K562 (cell line): ENCODE results near the gene FBXO21. TPM values are rescaled to one million over a fixed set of nuclear protein-coding genes. Genes with fewer than 3 reads are reported as not detected.

Source experiments
- ARHGAP35 ChIP-seq: fragments of 450-650 bp; IDR thresholded peaks from 2 replicates; pipeline ENCODE4 v1.6.1; 2018; ENCODE audit not compliant: partially characterized antibody
- ATF7 ChIP-seq: fragments of 450-650 bp; IDR thresholded peaks from 2 replicates; pipeline ENCODE4 v1.7.1; 2014; ENCODE audit warnings: mild to moderate bottlenecking, moderate library complexity
- CHD1 ChIP-seq: fragments of 200-600 bp; sonication (generic); IDR thresholded peaks from one replicate; pipeline ENCODE4 v1.6.1; 2012; ENCODE audit warnings: mild to moderate bottlenecking, moderate library complexity, low read length, inconsistent platforms
- COPS2 ChIP-seq: fragments of 450-650 bp; conservative IDR thresholded peaks from 2 replicates; pipeline ENCODE4 v1.6.1; 2016; ENCODE audit warnings: mild to moderate bottlenecking, moderate library complexity
- FOXA3 ChIP-seq, 2 experiments: fragments of 450-650 bp in 1 of 2; sonication (generic) in 1 of 2; formaldehyde crosslinking; IDR thresholded peaks in 1 of 2; conservative IDR thresholded peaks in 1 of 2; 2 replicates each; pipeline versions ENCODE4 v1.4.0 to v1.8.0; 2020 to 2022; ENCODE audit warnings: mild to moderate bottlenecking in 2 of 2, missing genetic modification reagents in 1 of 2
- MYBL2 ChIP-seq, 2 experiments: fragments of 450-650 bp in 1 of 2; sonication (generic) in 1 of 2; formaldehyde crosslinking in 1 of 2; IDR thresholded peaks; 2 replicates each; pipeline versions ENCODE4 v1.6.1 to v1.8.1; 2017 to 2022; ENCODE audit warnings: borderline replicate concordance in 1 of 2, inconsistent platforms in 1 of 2, low read depth in 1 of 2, mild to moderate bottlenecking in 1 of 2, missing genetic modification reagents in 1 of 2, moderate library complexity in 1 of 2
- PHTF2 ChIP-seq: fragments of 250-450 bp; sonication (Bioruptor Pico); IDR thresholded peaks from 2 replicates; pipeline ENCODE4 v1.5.0; 2021; ENCODE audit warnings: mild to moderate bottlenecking
- POLR2AphosphoS5 ChIP-seq: IDR thresholded peaks from 2 replicates; pipeline ENCODE4 v1.6.1; 2011; ENCODE audit warnings: mild to moderate bottlenecking, low read depth, low read length, moderate library complexity; ENCODE audit not compliant: control insufficient read depth, insufficient read depth
- RBM34 ChIP-seq: fragments of 200-400 bp; formaldehyde crosslinking; IDR thresholded peaks from 2 replicates; pipeline ENCODE4 v1.6.1; 2018; ENCODE audit warnings: low read length, borderline replicate concordance; ENCODE audit not compliant: insufficient read depth
- SIN3A ChIP-seq, 2 experiments: fragments of 150-350 bp in 1 of 2; IDR thresholded peaks; 2 replicates each; pipeline ENCODE4 v1.6.1; 2011 to 2016; ENCODE audit warnings: borderline replicate concordance in 2 of 2, low read depth in 2 of 2, low read length in 2 of 2, mild to moderate bottlenecking in 2 of 2, moderate library complexity in 2 of 2; ENCODE audit not compliant: control insufficient read depth in 1 of 2
- ZBED1 ChIP-seq: IDR thresholded peaks from 2 replicates; pipeline ENCODE4 v1.6.1; 2014
- ZFP30 ChIP-seq: fragments of 250-450 bp; sonication (Bioruptor Pico); IDR thresholded peaks from 2 replicates; pipeline ENCODE4 v1.8.0; 2022; ENCODE audit warnings: moderate library complexity, mild to moderate bottlenecking, inconsistent platforms, borderline replicate concordance
- ZNF140 ChIP-seq: fragments of 250-450 bp; sonication (Bioruptor Pico); IDR thresholded peaks from 2 replicates; pipeline ENCODE4 v1.8.0; 2021; ENCODE audit warnings: moderate library complexity, mild to moderate bottlenecking, inconsistent platforms
- ZNF274 ChIP-seq: IDR thresholded peaks from 2 replicates; pipeline ENCODE4 v1.6.1; 2011; ENCODE audit warnings: low read depth, mild to moderate bottlenecking, low read length, moderate library complexity, borderline replicate concordance
- ZNF583 ChIP-seq: fragments of 250-450 bp; sonication (Bioruptor Pico); IDR thresholded peaks from 2 replicates; pipeline ENCODE4 v1.4.0; 2020
- ZNF740 ChIP-seq, 3 experiments: fragments of 200-800 bp in 1 of 3; sonication (Bioruptor generic) in 1 of 3; sonication (generic) in 1 of 3; formaldehyde crosslinking in 1 of 3; IDR thresholded peaks; 2 replicates each; pipeline versions ENCODE4 v1.6.1 to v1.8.0; 2016 to 2022; ENCODE audit warnings: mild to moderate bottlenecking in 2 of 3, missing compliant biosample characterization in 2 of 3, missing genetic modification characterization in 2 of 3, missing genetic modification reagents in 1 of 3
- ZZZ3 ChIP-seq: fragments of 450-650 bp; IDR thresholded peaks from 2 replicates; pipeline ENCODE4 v1.6.1; 2016; ENCODE audit warnings: antibody characterized with exemption, mild to moderate bottlenecking, moderate library complexity
- polyA plus RNA-seq, 8 experiments: library from polyadenylated mRNA; depleted of rRNA in 4 of 8; stranded (reverse) in 5 of 8; unstranded in 3 of 8; fragments of >200 nt; fragmentation: Nextera tagmentation in 2 of 8; fragmentation: Illumina TruSeq in 1 of 8; extraction: Ambion mirVana in 2 of 8; extraction: Trizol in 1 of 8; gene quantifications; 2 replicates each; pipeline versions ENCODE4 v1.2.1 to v1.2.3, GENCODE V29; 2011 to 2014; ENCODE audit warnings: inconsistent platforms in 1 of 8, missing spikeins in 1 of 8
- total RNA-seq, 7 experiments: library from RNA; depleted of rRNA in 6 of 7; stranded (reverse); fragments of >200 nt in 6 of 7; fragmentation: Illumina TruSeq in 2 of 7; extraction: Trizol in 2 of 7; gene quantifications; 2 replicates each; pipeline versions ENCODE4 v1.2.1 to v1.2.3, GENCODE V29; 2011 to 2021; ENCODE audit warnings: low replicate concordance in 1 of 7
- TF ChIP-seq, protein P1 (sequence below): fragments of 450-650 bp; IDR thresholded peaks from 2 replicates; pipeline ENCODE4 v1.6.1; 2018; ENCODE audit not compliant: partially characterized antibody
- TF ChIP-seq, protein P2 (sequence below): sonication (generic); IDR thresholded peaks from 2 replicates; pipeline ENCODE4 v1.6.1; 2016
- TF ChIP-seq, protein P3 (sequence below): IDR thresholded peaks from 2 replicates; pipeline ENCODE4 v1.6.1; 2012; ENCODE audit warnings: low read depth, low read length, improper control_type of control experiment, borderline replicate concordance

FBXO21 gene
- total and polyA plus RNA-seq, 9 of the 15 experiments (the other 6 are each of a cell fraction or from before 2014, with no cell fraction given) = 3.0 to 50.9 (median 9.1) TPM

- TF ChIP-seq, protein P1, sequence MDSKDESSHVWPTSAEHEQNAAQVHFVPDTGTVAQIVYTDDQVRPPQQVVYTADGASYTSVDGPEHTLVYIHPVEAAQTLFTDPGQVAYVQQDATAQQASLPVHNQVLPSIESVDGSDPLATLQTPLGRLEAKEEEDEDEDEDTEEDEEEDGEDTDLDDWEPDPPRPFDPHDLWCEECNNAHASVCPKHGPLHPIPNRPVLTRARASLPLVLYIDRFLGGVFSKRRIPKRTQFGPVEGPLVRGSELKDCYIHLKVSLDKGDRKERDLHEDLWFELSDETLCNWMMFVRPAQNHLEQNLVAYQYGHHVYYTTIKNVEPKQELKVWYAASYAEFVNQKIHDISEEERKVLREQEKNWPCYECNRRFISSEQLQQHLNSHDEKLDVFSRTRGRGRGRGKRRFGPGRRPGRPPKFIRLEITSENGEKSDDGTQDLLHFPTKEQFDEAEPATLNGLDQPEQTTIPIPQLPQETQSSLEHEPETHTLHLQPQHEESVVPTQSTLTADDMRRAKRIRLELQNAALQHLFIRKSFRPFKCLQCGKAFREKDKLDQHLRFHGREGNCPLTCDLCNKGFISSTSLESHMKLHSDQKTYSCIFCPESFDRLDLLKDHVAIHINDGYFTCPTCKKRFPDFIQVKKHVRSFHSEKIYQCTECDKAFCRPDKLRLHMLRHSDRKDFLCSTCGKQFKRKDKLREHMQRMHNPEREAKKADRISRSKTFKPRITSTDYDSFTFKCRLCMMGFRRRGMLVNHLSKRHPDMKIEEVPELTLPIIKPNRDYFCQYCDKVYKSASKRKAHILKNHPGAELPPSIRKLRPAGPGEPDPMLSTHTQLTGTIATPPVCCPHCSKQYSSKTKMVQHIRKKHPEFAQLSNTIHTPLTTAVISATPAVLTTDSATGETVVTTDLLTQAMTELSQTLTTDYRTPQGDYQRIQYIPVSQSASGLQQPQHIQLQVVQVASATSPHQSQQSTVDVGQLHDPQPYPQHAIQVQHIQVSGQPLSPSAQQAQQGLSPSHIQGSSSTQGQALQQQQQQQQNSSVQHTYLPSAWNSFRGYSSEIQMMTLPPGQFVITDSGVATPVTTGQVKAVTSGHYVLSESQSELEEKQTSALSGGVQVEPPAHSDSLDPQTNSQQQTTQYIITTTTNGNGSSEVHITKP = no peak
- TF ChIP-seq, protein P2, sequence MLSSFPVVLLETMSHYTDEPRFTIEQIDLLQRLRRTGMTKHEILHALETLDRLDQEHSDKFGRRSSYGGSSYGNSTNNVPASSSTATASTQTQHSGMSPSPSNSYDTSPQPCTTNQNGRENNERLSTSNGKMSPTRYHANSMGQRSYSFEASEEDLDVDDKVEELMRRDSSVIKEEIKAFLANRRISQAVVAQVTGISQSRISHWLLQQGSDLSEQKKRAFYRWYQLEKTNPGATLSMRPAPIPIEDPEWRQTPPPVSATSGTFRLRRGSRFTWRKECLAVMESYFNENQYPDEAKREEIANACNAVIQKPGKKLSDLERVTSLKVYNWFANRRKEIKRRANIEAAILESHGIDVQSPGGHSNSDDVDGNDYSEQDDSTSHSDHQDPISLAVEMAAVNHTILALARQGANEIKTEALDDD = no peak
- peak; percentile 74 for TF ChIP-seq POLR2AphosphoS5
- no peak for TF ChIP-seq ZNF583 (CRISPR knock-in tag)
- no peak for TF ChIP-seq COPS2
- TF ChIP-seq RBM34 = 0 out of 2 replicates have a peak, but pooled peaks have one; percentile 29
- no peak for TF ChIP-seq ZNF140
- no peak for TF ChIP-seq ZBED1
- no peak for TF ChIP-seq FOXA3 (CRISPR knock-in tag; conservative IDR thresholded peaks at IDR 0.05 in 1 of 2, IDR thresholded peaks at IDR 0.05 in 1 of 2)
- no peak for TF ChIP-seq ZNF740 (CRISPR knock-in tag; IDR thresholded peaks at IDR 0.05)
- TF ChIP-seq ZNF740 (tag; IDR thresholded peaks at IDR 0.05) = no peak
- TF ChIP-seq SIN3A (IDR thresholded peaks at IDR 0.05; ENCODE audit: borderline replicate concordance in 2 of 2, control insufficient read depth in 1 of 2, low read depth in 2 of 2, low read length in 2 of 2) = peak; percentile 44 to 48; a peak in 1 of 4 replicates
- TF ChIP-seq, protein P3, sequence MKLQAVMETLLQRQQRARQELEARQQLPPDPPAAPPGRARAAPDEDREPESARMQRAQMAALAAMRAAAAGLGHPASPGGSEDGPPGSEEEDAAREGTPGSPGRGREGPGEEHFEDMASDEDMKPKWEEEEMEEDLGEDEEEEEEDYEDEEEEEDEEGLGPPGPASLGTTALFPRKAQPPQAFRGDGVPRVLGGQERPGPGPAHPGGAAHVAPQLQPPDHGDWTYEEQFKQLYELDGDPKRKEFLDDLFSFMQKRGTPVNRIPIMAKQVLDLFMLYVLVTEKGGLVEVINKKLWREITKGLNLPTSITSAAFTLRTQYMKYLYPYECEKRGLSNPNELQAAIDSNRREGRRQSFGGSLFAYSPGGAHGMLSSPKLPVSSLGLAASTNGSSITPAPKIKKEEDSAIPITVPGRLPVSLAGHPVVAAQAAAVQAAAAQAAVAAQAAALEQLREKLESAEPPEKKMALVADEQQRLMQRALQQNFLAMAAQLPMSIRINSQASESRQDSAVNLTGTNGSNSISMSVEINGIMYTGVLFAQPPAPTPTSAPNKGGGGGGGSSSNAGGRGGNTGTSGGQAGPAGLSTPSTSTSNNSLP = no peak
- TF ChIP-seq ZNF274 = no peak
- no peak for TF ChIP-seq PHTF2 (CRISPR knock-in tag)
- TF ChIP-seq CHD1 = no peak
- peak; percentile 54; the same call in 1 of the 2 replicates for TF ChIP-seq ATF7
- TF ChIP-seq ZZZ3 = no peak
- no peak for TF ChIP-seq MYBL2 (IDR thresholded peaks at IDR 0.05; ENCODE audit: low read depth)
- no peak for TF ChIP-seq MYBL2 (CRISPR knock-in tag; IDR thresholded peaks at IDR 0.05; ENCODE audit: borderline replicate concordance)
- no peak for TF ChIP-seq ZFP30 (CRISPR knock-in tag)
- no peak for TF ChIP-seq ARHGAP35
Measured at GRCh38 chr12:117190210-117190781, at the start of gene FBXO21 (continued).
